NCI-H1048 (cell line): ENCODE results near the gene MCTP1.
A peak's percentile ranks its signal among the peaks of the same experiment; 100 is the strongest.
"Not testable (repeated sequence)": the region's sequence is repeated elsewhere in the genome, so short reads cannot be mapped to it uniquely, and the experiment has no call there.

ENCODE experiments used
- DNase-seq: peaks from one replicate; lab custom pipeline; 2025; lab: John Stamatoyannopoulos, UW

MCTP1 gene

GRCh38 chr5:95181644-95182043 lies 103.2 kb downstream of the MCTP1 start:
- DNase-seq, result no peak

GRCh38 chr5:95178046-95178651 lies 106.7 kb downstream of the MCTP1 start:
- DNase-seq, result no peak

GRCh38 chr5:95177456-95177855 lies 107.4 kb downstream of the MCTP1 start:
- no peak for DNase-seq

- no peak for DNase-seq
Observed at GRCh38 chr5:95175106-95175505, 109.8 kb downstream of the MCTP1 start.

DNA sequence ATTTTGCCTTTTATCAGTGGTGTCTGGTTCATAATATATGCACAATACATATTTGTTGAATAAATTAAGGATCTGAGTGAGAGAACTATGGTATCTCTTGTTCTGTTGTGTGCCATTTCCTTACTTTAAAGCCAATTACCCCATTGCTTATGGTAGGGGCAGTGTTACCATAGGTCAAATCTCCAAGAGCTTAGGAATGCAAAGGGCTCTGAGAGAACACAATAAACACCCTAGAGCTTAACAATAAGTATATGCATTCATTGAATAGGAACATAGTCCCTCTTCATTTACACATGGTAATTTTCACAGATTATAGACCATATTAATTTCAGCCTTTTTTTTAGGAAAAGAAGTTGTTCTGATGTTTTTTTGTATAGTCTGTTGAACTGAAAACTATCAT lies 112.2 kb downstream of the MCTP1 start:
- no peak for DNase-seq

GRCh38 chr5:95164861-95165260 lies 120.0 kb downstream of the MCTP1 start:
- no peak for DNase-seq

DNA sequence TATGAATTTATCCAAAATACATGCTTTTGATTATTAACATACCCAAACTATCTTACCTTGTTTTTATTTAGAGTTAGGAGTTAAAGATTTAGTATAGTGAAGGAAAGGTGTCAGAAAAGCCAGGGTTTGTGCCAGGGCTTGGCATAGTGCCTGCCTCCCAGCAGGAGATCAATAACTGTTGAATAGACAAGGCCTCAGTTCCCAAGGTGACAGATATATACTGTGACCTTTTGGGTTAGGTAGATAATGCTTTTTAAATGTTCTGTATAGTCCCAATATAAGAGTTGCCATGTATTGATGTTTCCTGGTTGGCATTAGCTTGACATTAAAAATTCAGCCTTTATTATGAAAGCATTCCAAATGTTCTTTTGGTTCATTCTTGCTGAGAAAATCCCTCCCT lies 121.8 kb downstream of the MCTP1 start:
- no peak for DNase-seq

DNA sequence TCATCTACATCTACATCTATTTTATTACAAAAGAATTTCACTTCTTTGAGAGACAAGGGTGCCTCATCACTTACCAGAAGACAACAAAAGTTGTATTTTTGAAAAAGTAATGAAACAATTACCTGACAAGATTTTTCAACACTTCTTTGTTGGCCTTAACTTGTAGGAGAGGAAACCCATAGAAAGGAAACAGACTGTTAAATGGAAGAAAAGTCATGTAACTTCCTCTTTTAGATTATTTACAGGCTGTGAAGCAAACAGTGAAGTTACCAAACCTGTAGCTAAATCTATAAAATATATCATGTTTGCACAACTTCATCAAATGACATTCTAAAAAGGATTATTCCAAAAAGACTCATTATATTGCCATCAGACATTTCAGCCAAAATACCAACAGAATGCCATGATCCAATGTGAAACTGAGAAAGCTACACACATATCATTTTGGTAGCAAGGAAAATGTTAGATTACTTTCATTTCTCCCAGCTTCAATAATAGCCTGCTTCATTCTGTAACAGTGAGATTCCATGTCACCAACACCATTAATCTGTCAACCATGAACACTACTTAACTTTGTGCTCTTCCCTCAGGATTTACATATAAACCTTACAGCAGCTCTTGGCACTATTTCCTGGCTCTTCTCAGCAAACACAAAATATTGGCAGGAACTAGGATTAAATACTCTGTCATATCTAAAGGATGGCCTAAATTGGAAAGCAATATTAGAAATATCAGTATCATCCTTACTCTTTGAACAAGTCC lies 122.5 kb downstream of the MCTP1 start:
- peak; percentile 46 for DNase-seq

DNA sequence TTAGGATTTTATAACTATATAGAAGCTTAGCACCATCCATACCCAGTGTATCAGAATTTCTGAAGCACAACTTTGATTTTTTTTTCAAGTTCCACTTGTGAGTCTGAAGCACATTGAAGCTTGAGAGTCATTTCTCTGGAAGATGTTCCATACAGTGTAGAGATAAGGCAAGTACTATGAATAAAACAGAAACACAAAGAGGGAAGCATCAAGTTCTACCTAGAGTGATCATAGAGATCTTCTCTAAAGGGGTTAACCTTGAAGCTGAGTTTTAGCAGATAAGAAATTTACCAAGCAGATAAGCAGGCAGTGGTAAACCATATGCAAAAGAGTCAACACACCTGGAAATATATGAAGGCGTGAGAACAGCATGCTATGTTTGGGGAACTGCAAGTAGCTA lies 125.3 kb downstream of the MCTP1 start:
- DNase-seq, result no peak

- DNase-seq, result no peak
Observed at GRCh38 chr5:95155888-95156287, 129.0 kb downstream of the MCTP1 start.

DNA sequence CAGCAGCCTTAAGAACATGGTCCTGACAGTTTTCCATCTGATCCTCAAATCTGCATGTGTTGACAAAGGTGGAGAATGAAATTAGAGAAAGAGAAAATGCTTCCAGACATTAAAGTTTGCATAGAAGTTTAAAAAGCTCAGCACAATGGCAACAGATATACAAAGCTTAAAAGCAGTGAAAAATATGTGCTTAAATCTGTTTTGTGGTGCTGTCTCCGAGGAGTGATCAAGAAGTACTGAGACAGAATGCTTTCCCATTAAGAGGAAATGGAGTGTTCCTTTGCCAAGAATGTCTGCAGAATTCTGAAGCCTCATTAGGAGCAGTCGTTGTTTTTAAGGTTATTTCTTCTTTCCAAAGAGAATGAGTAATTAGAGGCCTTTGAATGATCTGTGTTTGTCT lies 131.4 kb downstream of the MCTP1 start:
- no peak for DNase-seq

DNA sequence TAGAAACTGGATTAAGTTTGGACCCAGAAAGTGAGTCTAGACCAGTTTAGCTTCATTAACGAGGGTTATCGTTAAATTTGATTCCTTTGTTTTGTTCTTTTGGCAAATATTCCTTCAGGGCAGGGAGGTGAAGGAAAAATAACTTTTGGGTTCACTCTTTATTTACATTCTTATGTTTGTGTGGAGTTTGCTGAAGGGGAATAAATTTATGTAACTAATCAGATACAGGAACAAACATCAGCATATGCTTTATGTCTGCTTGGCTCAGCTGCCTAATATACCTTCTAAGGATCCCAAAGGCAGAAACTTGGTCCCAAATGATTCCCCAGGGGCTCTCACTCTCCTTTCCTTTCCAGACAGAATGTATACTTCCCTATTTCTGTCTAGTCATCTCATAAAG lies 132.4 kb downstream of the MCTP1 start:
- DNase-seq, result no peak

- no peak for DNase-seq
Observed at GRCh38 chr5:95152131-95152530, 132.8 kb downstream of the MCTP1 start.

DNA sequence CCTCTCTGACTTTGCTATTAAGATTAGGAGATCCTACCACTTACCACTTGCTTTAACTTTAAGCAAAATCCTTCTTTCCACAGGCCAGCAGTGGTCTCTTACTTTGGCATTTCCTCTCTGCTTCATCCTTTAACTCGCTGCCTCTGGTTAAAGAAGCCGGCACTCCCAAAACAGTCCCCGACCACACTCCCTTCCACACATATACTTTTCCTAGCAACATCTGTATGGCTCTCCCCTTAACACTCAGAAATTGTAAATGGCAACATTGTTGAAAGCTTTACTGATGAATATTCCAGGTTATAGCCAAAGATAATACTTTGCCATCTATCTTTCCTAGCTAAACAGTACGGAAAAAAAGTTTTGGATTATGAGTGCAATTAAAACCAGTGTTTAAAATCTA lies 133.2 kb downstream of the MCTP1 start:
- DNase-seq, result no peak

GRCh38 chr5:95149387-95149786 lies 135.5 kb downstream of the MCTP1 start:
- no peak for DNase-seq

- no peak for DNase-seq
Observed at GRCh38 chr5:95148453-95148852, 136.4 kb downstream of the MCTP1 start.

DNA sequence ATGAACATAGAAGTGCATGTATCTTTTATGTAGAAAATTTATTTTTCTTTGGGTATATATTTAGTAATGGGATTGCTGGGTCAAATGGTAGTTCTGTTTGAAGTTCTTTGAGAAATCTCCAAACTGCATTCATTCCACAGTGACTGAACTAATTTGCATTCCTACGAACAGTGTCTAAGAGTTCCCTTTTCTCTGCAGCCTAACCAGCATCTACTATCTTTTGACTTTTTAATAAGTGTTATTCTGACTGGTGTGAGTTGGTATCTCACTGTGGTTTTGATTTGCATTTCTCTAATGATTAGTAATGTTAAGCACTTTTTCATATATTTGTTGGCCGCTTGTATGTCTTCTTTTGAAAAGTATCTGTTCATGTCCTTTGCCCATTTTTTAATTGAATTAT lies 141.0 kb downstream of the MCTP1 start:
- not testable (repeated sequence) for DNase-seq

DNA sequence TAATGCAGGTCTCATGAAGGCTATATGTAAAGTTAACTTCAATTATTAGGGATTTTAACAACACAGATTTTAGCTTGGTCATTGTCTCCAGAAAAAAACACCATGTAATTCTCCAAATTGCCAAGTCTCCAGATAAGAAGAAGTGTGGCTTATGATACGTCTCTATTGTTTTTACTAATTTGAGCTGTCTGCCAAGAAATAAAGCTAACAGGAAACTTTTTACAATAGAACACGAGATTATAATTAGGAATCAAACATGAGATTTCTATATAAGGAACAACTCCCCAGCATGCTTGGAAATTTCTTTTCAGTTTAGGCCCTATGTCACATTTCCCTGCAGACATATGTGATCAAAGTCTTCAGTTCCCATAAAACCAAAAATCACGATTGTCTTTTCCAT lies 142.7 kb downstream of the MCTP1 start:
- no peak for DNase-seq

DNA sequence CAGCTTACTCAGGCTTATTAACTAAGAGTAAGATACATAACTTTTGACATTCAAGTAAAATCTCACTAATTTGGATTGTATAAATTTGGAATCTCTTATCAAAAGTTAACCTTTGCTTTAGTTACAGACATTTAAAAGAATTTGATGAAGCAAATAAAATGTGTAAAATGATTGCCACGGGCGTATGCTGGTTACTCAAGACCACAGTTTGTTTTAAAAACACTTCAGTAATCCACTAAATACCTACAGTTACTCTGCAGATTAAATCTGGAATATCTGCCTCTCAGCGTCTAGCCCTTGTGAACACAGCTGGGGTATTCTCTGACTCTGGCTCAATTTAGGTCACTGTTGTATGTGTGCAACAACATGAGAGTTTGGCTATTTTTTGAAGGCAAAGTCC lies 143.8 kb downstream of the MCTP1 start:
- no peak for DNase-seq

- DNase-seq, result no peak
Observed at GRCh38 chr5:95134326-95134725, 150.6 kb downstream of the MCTP1 start.

- no peak for DNase-seq
Observed at GRCh38 chr5:95132096-95132495, 152.8 kb downstream of the MCTP1 start.

DNA sequence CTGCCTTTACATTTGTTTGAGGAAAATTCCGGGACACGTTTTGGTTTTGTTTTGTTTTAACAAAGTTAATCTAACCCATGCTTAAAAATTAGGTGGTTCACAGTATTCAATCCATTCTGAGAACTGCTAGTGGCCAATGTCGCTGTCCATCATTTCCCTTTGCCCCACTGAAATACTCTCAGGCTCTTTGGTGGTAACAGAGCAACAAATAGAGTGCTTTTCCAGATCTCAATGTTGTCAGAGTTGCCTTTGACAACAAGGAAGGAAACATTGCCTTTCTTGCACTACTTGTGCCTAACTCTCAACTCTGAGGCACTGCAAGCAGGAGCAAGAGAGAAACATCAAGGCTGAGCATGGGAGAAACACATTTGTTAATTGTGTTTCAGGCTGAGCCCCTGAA lies 154.0 kb downstream of the MCTP1 start:
- no peak for DNase-seq

DNA sequence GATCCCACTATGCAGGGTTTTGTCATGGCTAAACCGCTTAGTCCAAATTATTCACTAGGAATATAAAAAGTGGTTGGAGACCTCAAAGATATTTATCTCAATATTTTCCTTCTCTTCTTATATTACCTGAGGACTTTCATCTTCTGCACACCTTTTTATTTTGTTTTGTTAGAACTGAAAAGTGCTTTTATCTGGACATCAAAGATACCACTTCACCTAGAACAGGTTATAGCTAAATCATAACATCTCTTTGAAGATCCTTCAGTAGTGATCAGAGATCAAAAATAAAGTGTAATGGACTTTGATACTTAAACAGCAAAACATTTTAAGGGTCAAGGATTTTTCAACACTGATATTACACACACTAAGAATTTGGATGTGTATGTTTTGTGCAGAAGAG lies 160.2 kb downstream of the MCTP1 start:
- DNase-seq, result no peak

GRCh38 chr5:95124101-95124500 lies 160.8 kb downstream of the MCTP1 start:
- no peak for DNase-seq
